ENCODE measurements around the gene FCRL6.

FCRL6 gene

DNA sequence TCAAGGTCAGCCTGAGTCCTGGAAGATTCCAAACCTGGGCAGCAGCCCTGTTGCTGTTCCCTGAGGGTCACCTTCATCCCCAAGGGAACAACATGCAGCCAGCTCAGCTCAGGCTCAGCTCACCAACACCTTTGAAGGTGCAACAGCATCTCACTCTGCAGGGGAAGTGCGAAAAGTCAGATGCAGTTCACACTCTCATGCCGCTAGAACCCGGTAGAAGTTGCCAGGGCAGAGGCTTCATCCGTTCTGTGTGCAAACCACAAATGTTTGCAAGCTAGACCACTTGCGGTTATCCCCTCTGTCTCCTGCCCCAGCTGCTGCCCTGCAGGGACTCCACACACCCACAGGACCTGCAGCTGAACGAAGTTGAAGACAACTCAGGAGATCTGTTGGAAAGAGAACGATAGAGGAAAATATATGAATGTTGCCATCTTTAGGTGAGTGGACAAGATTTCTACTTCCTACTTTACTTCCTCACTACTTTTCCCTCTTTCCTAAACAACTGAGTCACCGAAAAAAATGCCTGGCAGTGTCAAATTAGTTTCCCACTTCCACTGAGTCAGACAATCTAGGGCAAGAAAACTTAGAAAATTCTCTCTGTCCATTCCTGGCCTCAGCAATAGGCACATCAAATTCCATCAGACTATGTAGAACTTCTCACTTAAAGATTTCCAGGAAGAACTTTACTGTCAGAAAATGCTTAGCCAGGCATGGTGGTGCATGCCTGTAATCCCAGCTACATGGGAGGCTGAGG lies 1.8 kb upstream of the FCRL6 start:
- TF ChIP-seq ZFX (IDR thresholded peaks at IDR 0.05) = no peak
- TF ChIP-seq, protein P1, sequence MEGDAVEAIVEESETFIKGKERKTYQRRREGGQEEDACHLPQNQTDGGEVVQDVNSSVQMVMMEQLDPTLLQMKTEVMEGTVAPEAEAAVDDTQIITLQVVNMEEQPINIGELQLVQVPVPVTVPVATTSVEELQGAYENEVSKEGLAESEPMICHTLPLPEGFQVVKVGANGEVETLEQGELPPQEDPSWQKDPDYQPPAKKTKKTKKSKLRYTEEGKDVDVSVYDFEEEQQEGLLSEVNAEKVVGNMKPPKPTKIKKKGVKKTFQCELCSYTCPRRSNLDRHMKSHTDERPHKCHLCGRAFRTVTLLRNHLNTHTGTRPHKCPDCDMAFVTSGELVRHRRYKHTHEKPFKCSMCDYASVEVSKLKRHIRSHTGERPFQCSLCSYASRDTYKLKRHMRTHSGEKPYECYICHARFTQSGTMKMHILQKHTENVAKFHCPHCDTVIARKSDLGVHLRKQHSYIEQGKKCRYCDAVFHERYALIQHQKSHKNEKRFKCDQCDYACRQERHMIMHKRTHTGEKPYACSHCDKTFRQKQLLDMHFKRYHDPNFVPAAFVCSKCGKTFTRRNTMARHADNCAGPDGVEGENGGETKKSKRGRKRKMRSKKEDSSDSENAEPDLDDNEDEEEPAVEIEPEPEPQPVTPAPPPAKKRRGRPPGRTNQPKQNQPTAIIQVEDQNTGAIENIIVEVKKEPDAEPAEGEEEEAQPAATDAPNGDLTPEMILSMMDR (conservative IDR thresholded peaks at IDR 0.05) = no peak
- no peak overlapping the region for H3K27ac ChIP-seq

DNA sequence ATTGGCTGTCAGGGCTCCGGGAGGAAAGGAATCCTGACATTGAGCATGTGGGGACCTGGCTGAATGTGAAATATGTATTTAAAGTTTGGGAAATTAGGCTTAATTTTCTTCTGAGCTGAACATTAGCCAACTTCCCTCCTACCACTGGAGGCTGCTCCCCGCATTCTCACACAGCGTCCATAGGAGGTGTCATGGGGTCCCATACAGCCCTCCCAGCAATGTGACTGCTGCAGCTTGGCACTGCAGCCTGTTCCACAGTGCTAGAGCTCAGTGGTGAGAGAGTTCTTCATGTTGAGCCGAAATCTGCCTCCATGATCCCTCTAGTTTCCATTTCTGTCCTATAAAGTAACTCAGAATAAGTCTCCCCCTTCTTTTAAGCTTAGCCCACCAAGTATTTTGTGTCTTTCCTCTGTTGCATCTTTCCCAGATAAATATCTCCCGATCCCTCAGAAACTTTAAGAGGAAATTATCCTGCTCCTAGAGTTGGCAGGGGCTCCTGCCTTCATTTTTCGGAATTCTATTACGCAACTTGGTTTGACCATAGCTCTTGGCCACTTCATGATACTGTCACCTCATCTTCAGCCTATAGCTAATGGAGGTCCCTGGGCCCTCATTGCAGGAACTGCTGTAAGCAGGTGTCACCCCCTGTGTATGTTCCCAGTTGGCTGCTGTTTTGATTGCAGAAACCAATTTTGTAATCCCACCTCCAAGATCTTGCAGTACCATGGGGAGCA lies 2.0 kb downstream of the FCRL6 start:
- TF ChIP-seq, protein P1 (conservative IDR thresholded peaks at IDR 0.05) = no peak
- TF ChIP-seq ZFX (IDR thresholded peaks at IDR 0.05) = no peak
- H3K27ac ChIP-seq = no peak overlapping the region

DNA sequence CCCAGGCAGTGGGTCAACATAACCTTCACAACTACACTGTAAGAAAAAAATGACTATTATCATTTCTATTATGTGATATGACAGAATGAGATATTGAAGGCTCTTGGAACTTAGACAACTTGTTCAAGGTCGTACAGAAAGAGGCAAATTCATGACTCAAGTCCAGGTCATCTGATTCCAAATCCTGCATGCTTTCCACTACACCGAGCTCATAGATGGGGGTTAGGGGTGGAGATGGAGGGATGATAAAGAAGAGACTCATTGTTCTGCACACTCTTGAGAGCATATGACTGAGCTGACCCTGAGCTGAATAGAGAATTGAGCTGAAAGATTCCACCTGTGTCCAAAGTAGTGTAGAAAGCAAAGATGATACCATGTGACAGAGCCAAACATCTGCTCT lies 2.8 kb downstream of the FCRL6 start:
- TF ChIP-seq, protein P1 (conservative IDR thresholded peaks at IDR 0.05) = no peak
- no peak for TF ChIP-seq ZFX (IDR thresholded peaks at IDR 0.05)
- no peak overlapping the region for H3K27ac ChIP-seq

DNA sequence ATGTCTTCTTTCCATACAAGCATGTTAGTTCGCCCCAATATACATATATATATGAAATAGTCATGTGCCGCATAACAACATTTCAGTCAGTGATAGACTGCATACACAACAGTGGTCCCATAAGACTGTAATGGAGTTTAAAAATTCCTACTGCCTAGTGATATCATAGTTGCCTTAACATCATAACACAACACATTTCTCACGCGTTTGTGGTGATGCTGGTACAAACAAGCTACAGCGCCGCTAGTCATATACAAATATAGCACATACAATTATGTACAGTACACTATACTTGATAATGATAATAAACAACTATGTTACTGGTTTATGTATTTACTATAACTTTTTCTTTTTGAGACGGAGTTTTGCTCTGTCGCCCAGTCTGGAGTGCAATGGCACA lies 13.8 kb downstream of the FCRL6 start:
- no peak for TF ChIP-seq ZFX (IDR thresholded peaks at IDR 0.05)
- TF ChIP-seq, protein P1 (conservative IDR thresholded peaks at IDR 0.05) = no peak
- no peak overlapping the region for H3K27ac ChIP-seq

DNA sequence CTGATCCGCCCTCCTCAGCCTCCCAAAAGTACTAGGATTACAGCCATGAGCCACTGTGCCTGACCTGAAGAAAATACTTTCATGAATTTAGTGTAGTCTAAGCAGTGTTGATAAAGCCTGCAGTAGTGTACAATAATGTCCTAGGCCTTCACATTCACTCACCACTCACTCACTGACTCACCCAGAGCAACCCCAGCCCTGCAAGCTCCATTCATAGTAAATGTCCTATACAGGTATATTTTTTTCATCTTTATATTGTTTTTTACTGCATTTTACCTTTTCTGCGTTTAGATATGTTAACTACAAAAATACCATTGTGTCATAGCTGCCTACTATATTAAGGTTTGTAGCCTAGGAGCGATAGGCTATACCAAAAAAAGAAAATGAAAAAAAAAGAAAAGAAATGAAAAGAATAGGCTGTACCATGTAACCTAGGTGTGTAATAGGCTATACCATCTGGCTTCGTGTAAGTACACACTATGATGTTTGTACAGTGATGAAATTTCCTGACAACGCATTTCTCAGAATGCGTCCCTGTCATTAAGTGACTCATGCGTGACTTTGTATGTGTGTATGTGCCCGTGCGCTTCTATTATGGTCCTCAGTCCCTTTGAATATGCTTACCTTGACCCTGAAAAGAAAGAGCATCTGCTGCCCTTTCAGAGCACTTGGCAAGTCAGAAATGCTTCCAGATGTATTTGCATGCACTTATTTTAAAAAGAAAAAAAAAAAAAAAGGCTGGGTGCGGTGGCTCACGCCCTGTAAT lies 15.3 kb downstream of the FCRL6 start:
- TF ChIP-seq ZFX (IDR thresholded peaks at IDR 0.05) = no peak
- TF ChIP-seq, protein P1 (conservative IDR thresholded peaks at IDR 0.05) = no peak
- H3K27ac ChIP-seq = no peak overlapping the region

DNA sequence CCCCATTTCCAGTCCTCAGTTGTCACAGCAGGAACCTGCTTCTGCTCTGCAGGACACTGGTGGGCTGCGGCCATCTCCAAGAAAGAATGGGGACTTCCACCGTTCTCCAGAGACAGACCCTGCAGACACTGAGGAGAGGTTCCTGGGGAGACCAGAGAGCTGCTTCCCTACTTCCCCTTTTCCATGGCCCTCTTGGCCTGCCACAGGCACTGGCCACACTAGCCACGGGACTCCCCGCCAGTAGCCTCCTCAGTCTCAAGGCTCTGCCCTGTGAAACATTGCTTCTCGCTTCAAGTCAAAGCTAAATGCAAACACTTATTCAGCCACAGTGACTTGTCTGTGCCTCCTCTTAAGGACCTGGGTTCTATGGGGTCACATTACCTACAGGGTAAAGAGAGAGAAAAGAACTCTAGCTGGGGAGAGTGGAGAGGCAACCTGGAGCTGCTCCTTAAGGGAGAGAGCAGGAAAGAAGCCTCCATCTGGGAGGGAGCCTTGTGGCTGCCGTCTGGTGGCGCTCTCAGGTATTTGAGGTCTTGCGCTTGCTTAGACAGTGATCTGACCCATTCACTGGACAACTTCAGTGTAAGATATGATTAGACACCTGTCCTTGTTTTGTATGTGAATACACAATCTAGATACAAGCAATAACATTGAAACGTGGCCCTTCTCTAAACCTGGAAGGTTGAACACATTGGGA lies 19.2 kb downstream of the FCRL6 start:
- no peak overlapping the region for H3K27ac ChIP-seq
- TF ChIP-seq ZFX (IDR thresholded peaks at IDR 0.05) = no peak
- TF ChIP-seq, protein P1 (conservative IDR thresholded peaks at IDR 0.05) = no peak
